Right ventricle myocardium inferior (tissue), 1 donor: ENCODE measurements around the gene ATL3. TPM values are rescaled to one million over a fixed set of nuclear protein-coding genes. Genes with fewer than 3 reads are reported as not detected.
A peak's percentile ranks its signal among the peaks of the same experiment; 100 is the strongest.
"Not testable (repeated sequence)": the region's sequence is repeated elsewhere in the genome, so short reads cannot be mapped to it uniquely, and the experiment has no call there.

Experiments used
- ATAC-seq: fragments of 200-7000 bp; cut with Tn5 transposase; one replicate; pipeline ENCODE4 v1.9.1; 2020; ENCODE audit warnings: mild to moderate bottlenecking, moderate library complexity
- DNase-seq: peaks from one replicate; pipeline ENCODE4 v3.0.0; 2021; ENCODE audit errors: missing footprints
- intact Hi-C: fragments of 100-400 bp; cut with DNase I; formaldehyde crosslinking; loops from one replicate; pipeline ENCODE4 v1.11.0; 2022
- total RNA-seq: library from RNA; stranded (reverse); fragmentation: NEBNext Ultra II Directional; extraction: Animal tissue kit (Norgen Biotek cat#: 25700); gene quantifications from one replicate; pipeline ENCODE4 v1.2.1, GENCODE V29; 2021
- donor health status: DM: no; HTN: yes; CAD: no; lungs with severe emphysema.

Gene ATL3
- total RNA-seq, 1 donor from 2014 or later = 15.4 TPM

GRCh38 chr11:63602290-63603179, 68.6 kb downstream of the ATL3 start:
- ATAC-seq, DNase-seq, intact Hi-C loops: not testable (repeated sequence)

- ATAC-seq = no peak
- no peak for DNase-seq
- intact Hi-C loops = no loop called here
Observed at GRCh38 chr11:63599211-63600122, 71.7 kb downstream of the ATL3 start.

- DNase-seq (no peak), ATAC-seq (no peak)
- intact Hi-C loops = no loop called here
Observed at GRCh38 chr11:63598556-63598955, 72.6 kb downstream of the ATL3 start.

GRCh38 chr11:63595296-63595695, 75.9 kb downstream of the ATL3 start:
- intact Hi-C loops = no loop called here
- ATAC-seq = no peak
- DNase-seq = no peak

GRCh38 chr11:63592975-63593395, 78.2 kb downstream of the ATL3 start:
- no peak for ATAC-seq
- intact Hi-C loops = no loop called here

GRCh38 chr11:63590024-63590788, 81.0 kb downstream of the ATL3 start:
- ATAC-seq = peak; percentile 18
- no peak for DNase-seq
- intact Hi-C loops = no loop called here

More at GRCh38 chr11:63592975-63593395, 78.2 kb downstream of the ATL3 start:
- no peak for DNase-seq

GRCh38 chr11:63589000-63589399, 82.2 kb downstream of the ATL3 start:
- no peak for ATAC-seq
- intact Hi-C loops = no loop called here
- DNase-seq = no peak

GRCh38 chr11:63586451-63587166, 84.6 kb downstream of the ATL3 start:
- intact Hi-C loops = no loop called here
- ATAC-seq (no peak), DNase-seq (no peak)

GRCh38 chr11:63583357-63583677, 87.9 kb downstream of the ATL3 start:
- intact Hi-C loops = no loop called here

GRCh38 chr11:63581224-63581623, 90.0 kb downstream of the ATL3 start:
- intact Hi-C loops, ATAC-seq, DNase-seq: not testable (repeated sequence)

More at GRCh38 chr11:63583357-63583677, 87.9 kb downstream of the ATL3 start:
- no peak for DNase-seq
- no peak for ATAC-seq

GRCh38 chr11:63578882-63579281, 92.3 kb downstream of the ATL3 start:
- DNase-seq, intact Hi-C loops, ATAC-seq: not testable (repeated sequence)

GRCh38 chr11:63574856-63575602, 96.1 kb downstream of the ATL3 start:
- ATAC-seq (peak; percentile 94), DNase-seq (no peak)
- intact Hi-C loops = no loop called here

Other genes with a start within 250 kb of the ATL3 start
- 4.8 TPM for gene PLAAT5, start 180.2 kb downstream of the ATL3 start, total RNA-seq
- gene LGALS12, start 165.3 kb downstream of the ATL3 start, total RNA-seq = 2.6 TPM
- 36.1 TPM for gene PLAAT4, start 134.6 kb downstream of the ATL3 start, total RNA-seq
- 0.92 TPM for gene PLAAT2, start 108.0 kb downstream of the ATL3 start, total RNA-seq
- 200 TPM for gene PLAAT3, start 56.9 kb downstream of the ATL3 start, total RNA-seq
- gene RTN3, start 10.1 kb upstream of the ATL3 start, total RNA-seq = 52.4 TPM
- 12.6 TPM for gene ZFTA, start 97.4 kb upstream of the ATL3 start, total RNA-seq
- 11.9 TPM for gene SPINDOC, start 142.1 kb upstream of the ATL3 start, total RNA-seq
- 37.4 TPM for gene MARK2, start 167.7 kb upstream of the ATL3 start, total RNA-seq
- 11.1 TPM for gene RCOR2, start 245.8 kb upstream of the ATL3 start, total RNA-seq